ENCODE measurements around the gene MYO1E.

DNA sequence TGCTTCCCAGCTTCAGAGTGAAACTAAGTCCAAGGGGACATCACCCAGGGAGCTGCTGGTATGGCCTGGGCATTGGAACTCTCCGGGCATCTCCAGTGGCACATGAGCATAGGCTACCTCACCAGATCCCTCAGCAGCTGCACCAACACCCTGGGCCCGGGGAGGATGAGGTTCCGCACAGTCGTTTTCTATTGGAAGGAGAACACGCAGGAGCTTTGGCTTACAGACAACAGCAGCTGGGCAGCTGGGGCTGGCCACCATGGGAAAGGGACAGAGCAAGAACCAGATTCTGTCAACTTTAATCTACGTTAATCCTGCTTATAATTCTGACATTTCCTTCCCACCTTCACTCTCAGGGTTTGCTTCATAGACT lies 65.5 kb downstream of the MYO1E start:
- TF ChIP-seq FOXK2 (IDR thresholded peaks at IDR 0.05) = no peak
- no peak for TF ChIP-seq TARDBP (IDR thresholded peaks at IDR 0.05)
- no peak for TF ChIP-seq FOXM1 (IDR thresholded peaks at IDR 0.05; ENCODE audit: borderline replicate concordance)
- TF ChIP-seq SP1 (IDR thresholded peaks at IDR 0.05) = no peak
- no peak for TF ChIP-seq ZNF384 (IDR thresholded peaks at IDR 0.05)
- TF ChIP-seq L3MBTL2 (conservative IDR thresholded peaks at IDR 0.05) = no peak
- TF ChIP-seq, protein P1, sequence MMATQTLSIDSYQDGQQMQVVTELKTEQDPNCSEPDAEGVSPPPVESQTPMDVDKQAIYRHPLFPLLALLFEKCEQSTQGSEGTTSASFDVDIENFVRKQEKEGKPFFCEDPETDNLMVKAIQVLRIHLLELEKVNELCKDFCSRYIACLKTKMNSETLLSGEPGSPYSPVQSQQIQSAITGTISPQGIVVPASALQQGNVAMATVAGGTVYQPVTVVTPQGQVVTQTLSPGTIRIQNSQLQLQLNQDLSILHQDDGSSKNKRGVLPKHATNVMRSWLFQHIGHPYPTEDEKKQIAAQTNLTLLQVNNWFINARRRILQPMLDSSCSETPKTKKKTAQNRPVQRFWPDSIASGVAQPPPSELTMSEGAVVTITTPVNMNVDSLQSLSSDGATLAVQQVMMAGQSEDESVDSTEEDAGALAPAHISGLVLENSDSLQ (IDR thresholded peaks at IDR 0.05) = no peak
- no peak for TF ChIP-seq SUZ12 (IDR thresholded peaks at IDR 0.05)
- no peak for TF ChIP-seq BHLHE40 (IDR thresholded peaks at IDR 0.05; ENCODE audit: borderline replicate concordance)
- no peak for TF ChIP-seq FOXA1 (IDR thresholded peaks at IDR 0.05)
- no peak for TF ChIP-seq HDGF (IDR thresholded peaks at IDR 0.05; ENCODE audit: borderline replicate concordance)
- TF ChIP-seq NFRKB (IDR thresholded peaks at IDR 0.05) = no peak
- no peak for TF ChIP-seq ELF4 (IDR thresholded peaks at IDR 0.05)
- TF ChIP-seq ARNT (IDR thresholded peaks at IDR 0.05) = no peak

All from HEK293T (cell line).